GM18520 (cell line): Measurements from ENCODE around the gene RHBDF2.

ENCODE experiments used
- ATAC-seq: cut with Tn5 transposase; IDR thresholded peaks from one replicate; pipeline ENCODE4 v1.9.1; 2021; ENCODE audit not compliant: unreplicated experiment

Gene RHBDF2

DNA sequence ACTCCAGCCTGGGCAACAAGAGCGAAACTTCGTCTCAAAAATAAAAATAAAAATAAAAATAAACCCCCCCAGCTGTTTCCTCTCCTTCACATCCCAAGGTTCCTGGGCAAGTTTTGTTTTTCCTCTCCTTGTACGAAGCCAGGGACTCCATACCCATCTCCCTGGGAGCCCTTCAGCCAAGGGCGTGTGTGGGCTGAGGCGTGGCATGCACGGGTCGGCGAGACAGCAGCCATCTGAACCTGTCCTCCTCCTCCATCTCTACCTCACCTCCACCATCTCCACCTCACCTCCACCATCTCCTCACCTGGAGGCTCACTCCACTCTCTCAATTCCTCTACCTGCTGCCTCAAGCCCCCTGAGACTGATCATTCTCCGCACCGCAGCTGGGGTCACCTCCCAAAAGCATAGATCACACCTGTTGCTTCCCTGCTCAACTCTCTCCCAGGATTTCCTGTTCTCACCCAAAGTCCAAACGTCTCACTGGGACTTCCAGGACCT is 16.9 kb downstream of the RHBDF2 start:
- no peak for ATAC-seq

DNA sequence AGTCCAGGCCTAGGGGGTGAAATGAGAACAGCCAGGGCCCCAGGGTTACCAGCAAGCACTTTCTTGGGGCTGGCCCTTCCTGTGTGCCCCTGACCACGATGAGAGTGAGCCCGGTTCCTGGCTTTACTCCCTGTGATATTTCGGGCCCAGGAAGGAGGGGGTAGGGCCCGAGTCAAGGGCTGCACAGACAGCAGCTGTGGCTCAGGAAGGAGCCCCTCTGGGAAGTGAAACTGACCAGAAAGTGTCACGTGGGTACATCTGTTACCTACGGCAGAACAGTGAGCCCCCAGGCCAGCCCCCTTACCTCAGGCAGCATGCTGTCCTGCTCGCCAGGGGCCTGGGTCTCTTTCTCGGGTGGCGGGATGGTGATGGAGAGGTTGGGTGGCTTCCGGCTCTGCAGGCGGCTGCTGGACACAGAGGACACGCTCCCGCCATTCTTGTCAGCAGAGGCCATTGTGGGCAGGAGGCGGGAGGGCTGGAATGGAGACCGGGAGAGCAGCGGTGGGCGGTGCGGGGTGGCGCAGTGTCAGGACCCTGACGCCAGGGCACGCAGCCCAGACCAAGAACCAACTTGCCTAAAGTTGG is 20.1 kb downstream of the RHBDF2 start:
- peak; percentile 33 for ATAC-seq

DNA sequence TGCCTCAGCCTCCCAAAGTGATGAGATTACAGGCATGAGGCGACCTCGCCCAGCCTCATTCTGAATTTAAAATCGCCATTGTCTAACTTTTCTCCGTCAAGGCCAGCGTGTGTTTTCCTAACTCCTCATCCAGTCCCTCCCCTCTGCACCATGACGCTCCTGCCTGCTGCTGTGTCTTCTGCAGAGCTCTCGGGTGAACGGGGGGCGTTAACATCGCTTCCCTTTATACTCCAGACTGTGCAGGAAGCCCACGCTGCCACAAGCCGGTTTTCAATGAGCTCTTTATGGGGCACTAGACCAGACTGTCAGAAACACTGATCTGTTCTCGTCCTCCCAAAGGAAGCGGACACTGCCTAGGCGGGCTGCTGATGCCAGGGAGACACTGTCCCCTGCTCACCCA is 20.6 kb downstream of the RHBDF2 start:
- no peak for ATAC-seq

DNA sequence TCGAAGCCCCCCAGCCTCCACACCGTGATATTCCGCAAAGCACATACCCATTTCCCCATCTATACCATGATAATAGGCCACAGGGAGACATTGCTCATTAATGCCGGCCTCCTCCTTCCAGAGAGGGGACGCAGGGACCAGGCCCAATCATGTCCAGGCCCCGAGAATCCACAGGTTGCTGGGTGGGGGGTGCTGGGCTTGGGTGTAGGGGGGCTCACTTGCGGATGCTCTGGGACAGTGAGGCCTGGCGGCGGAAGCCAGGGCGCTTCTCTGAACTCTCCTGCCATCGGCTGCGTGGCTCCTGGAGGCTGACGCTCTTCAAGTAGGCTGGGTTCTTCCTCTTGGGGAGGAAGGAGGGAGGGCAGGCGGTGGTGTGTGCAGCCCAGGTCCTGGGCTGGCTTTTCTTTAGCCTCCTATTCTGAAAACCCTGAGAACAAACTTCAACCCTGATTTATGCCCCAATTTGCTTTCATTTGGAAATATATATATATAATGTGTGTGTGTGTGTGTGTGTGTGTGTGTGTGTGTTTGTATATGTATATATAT is 21.6 kb downstream of the RHBDF2 start:
- no peak for ATAC-seq

DNA sequence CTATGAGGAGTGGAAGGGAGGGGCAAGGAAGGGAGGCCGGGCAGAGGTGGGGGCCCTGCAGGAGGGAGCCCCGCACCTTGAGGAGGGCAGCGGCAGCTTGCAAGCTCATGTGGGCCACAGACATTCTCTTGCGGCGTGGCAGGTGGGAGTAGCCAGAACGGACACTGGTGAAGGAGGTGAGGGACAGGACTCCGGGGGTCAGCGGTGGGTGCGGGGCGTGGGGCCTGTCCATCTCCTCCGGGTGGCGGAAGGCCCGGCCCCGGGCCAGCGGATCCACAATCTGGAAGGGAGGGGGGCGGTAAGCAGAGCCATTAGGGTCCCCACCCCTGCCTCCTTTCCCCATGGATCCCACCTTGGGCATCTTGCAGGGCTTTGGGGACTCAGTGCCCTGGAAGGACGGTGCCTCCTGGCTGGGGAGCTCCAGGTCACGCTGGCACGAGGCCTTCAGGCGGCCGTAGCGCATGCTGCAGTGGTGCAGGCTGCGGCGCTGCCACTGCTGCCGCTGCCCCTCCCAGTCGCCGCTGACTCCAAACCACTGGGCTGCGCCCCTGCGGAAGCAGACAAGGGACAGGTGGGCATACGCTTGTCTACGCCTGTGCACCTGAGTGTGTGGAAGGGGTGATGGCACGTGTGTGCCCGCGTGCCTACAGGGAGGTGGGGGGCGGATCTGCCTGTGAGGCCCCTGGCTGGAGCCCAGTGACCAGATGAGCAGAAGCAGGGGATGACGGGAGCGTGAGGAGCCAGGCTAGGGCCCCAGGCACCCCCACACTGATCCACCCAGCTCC is 22.3 kb downstream of the RHBDF2 start:
- no peak for ATAC-seq

DNA sequence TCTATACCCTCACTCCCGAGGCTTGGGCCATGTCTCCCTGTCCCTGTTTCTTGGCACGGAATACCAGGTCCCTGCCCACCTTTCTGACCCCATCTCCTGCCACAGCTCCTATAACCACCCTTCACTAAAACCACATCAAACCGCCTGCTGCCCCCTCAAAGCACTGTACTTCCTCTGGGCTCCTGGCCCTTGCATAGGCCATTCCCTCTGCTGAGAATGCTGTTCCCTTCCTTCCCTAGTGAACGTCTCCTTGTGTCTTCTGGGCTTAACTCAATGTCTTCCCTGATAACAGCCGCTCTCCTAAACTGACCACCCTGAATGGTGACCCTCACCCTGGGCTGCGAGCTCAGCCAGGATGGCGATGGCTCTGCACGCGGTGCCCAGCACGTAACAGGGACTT is 23.1 kb downstream of the RHBDF2 start:
- no peak for ATAC-seq

DNA sequence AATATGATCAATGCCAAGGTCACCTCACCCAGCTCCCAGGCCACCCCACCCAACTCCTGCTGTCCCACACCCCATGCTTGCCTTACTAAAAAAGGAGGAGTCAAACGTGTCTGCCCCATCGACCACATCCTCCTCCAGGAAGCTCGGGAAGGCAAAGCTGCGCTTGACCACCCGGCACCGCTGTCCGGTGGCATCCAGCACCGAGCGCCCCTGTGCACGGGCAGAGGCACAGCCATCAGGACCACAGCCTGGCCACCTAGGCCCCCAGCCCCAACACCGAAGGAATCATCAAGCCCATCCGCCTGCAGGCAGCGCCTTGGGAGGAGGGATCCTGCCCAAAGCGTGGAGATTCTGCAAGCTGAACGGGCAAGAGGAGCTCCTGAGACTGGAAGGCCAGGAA is 23.6 kb downstream of the RHBDF2 start:
- ATAC-seq, result no peak

DNA sequence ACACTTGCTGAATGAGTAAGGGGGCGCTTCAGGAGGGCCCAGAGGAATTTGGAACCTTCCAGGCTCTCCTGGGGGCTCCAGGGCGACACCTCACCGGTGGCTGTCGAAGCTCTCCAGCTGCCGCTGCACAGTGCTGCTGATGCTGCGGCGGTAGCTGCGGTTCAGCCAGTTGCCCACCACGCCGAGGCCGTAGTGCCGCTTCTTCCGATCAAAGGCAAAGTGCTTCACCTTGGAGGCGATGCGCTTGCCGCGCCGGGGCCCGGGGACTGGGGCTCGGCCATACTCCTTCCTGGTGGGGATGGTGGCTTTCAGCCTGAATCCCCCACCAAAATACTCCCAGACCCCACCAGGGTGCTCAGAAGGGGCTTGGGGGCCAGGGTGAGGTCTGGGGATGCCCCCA is 24.5 kb downstream of the RHBDF2 start:
- ATAC-seq, result no peak

DNA sequence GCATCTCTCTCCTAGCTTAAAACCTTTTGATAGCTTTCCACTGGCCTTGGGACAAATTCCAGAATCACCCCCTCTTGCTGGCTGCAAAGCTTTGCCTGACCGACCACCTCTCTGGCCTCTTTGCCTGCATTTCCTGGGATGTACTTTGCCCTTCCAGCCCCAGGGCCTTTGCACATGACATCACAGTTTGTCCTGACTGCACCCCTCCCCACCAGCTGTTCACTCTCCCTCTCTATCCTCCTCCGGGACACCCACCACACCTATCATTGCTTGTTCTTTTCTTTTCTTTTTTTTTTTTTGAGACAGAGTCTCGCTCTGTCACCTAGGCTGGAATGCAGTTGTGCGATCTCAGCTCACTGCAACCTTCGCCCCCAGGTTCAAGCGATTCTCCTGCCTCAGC is 25.9 kb downstream of the RHBDF2 start:
- no peak for ATAC-seq

DNA sequence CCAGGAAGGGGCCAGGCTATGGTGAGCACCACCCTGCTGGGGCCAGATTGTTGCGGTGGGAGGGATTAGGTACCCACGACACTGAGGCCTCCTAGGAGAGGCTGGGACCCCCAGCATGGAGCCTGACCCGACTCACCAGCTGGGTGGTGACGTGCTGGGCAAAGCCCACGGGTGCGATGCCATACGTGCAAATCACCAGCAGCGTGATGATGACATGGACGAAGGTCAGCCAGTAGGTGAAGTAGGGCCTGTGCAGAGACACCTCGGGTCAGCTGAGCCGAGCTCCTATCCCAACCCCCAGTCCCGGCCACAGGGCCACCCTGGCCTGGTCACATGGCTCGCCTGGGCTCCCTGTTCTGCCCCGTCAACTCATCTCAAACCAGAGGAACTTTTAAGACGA is 26.3 kb downstream of the RHBDF2 start:
- ATAC-seq, result no peak

DNA sequence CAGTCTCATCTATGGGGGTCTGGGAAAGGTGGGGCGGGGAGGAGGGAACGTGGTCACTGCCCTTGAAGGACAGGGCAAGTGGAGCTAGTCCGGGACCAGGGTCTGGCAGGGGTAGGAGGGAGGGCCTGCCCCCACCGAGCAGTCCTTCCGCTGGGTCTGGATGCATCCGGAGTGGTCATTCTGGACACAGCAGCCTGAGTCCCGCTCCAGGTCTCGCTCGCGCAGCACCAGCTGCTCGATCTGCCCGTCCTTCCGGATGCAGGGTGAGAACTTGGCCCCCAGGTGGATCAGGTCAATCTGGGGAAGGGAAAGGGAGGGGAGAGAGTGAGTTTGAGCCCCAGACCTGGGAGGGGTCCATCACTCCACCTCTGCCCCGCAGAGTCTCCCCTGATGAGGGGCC is 27.0 kb downstream of the RHBDF2 start:
- no peak for ATAC-seq

DNA sequence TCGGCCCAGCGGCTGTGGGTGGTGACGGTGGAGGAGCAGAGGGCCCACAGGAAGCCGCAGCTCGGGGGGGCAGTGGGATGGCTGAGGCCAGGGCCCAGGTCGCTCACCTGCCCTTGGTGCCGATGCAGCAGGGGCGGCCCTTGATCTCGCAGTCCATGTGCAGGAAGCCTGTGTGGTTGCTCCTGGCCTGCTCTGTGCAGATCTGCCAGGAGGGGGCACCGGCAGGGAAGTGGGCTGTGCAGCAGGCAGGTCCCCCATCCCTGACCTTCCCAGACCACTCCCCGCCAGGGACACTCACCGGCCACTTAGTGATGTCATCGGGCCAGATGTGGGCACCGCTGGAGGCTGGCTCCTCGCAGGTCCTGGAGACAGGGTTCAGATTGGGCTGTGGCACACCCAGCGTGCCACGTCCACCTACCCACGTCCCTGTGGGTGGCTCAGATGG is 27.7 kb downstream of the RHBDF2 start:
- no peak for ATAC-seq

DNA sequence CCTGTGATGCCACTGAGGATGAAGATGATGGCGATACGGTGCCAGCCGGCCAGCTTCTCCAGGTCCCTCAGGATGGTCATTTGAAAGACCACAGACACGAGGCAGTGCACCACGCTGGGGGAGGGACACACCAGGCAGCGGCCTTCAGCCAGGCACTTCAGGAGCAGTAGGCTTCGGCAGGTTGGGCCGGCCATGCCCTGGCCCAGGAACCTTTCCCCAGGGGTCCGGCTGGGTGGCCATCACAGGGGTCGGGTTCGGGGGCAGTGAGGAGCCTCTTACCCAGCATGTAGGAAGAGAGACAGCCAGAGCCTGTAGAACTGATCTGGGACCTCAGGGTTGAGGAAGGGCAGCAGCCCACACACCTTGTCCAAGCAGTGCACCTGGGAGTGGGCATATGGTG is 28.5 kb downstream of the RHBDF2 start:
- ATAC-seq, result no peak

DNA sequence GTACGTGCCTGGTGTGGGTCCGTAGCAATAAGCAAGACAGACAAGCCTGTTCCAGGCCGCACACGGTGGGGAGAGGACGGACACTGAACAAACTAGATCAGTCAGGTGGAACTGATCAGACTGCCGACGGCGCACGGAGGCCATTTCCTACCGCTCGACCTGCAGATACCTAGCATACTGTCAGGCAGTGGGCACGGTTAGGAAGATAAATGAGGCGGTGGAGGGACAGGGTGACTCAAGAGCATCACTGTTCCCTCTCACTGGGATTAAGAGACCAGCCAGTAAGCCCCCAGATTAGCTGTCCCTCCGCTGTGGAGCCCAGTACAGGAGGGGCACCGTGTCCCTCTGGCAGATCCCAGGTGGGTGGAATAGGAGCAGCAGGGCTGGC is 29.0 kb downstream of the RHBDF2 start:
- no peak for ATAC-seq

DNA sequence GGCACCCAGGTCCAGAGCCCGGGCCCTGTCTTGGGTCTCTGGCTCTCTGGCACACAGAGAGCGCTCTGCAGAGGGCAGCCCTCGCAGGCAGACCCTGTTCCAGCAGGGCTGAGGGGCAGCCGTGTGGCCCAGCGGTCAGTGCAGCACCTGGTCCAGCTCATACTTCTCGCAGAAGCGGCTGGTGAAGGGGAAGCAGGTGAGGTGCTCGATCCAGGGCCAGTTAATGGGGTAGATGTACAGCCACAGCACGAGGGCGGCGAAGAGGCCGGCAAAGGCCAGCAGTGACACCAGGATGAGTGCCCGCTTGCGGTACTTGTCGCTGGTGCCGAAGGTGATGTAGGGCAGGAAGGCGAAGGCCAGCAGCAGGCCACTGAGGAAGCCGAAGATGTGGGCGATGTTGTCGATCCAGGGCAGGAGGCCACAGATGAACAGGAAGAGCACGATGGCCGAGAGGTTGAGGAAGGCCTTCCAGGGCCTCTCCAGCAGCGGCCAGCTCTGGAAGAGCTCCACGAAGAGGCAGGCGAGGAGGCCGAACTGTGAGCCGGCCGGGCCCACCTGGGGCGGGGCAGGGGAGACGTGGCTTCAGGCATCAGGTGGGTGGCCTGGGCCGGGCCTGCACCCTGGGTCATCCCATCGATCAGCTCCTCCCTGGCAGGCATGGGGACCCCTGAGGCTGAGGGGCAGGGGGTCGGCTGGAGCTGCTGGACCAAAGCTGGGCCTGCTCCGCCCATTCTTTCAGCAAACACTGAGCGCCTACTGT is 29.5 kb downstream of the RHBDF2 start:
- no peak for ATAC-seq

DNA sequence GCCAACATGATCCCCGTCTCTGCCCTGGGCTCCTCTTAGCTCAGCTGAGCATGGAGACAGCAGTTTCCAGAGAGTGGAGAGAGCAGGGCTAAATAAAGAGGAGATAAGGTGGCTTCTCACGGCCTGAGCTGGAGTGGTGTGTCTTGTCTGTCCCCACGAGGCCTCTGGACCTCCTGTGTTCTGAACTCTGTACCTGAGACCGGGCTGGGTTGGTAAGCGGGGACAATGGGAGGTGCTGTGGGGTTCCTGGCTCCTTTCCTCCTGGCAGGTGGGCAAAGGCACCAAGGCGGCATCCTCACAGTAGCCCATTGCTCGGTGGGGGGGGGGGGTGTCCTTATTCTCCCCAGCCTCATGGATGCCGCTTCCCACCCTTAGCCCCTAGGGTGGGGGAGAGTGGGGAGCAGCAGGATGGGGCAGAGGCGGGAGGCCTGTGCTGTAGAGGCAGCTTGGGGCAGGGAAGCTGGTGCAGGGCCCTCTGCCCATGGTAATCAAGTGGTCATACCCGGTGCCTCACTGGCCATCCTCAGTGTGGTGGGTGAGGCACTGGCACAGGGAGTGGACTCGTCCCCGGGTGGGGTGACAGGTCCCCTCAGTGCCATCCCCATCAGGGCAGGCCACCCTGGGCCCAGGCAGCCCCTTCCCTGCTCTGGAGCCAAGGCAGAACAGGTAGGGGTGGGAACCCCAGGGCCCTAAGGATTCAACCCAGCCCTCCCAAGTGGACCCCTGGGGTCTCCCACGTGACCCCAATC is 31.1 kb downstream of the RHBDF2 start:
- no peak for ATAC-seq

DNA sequence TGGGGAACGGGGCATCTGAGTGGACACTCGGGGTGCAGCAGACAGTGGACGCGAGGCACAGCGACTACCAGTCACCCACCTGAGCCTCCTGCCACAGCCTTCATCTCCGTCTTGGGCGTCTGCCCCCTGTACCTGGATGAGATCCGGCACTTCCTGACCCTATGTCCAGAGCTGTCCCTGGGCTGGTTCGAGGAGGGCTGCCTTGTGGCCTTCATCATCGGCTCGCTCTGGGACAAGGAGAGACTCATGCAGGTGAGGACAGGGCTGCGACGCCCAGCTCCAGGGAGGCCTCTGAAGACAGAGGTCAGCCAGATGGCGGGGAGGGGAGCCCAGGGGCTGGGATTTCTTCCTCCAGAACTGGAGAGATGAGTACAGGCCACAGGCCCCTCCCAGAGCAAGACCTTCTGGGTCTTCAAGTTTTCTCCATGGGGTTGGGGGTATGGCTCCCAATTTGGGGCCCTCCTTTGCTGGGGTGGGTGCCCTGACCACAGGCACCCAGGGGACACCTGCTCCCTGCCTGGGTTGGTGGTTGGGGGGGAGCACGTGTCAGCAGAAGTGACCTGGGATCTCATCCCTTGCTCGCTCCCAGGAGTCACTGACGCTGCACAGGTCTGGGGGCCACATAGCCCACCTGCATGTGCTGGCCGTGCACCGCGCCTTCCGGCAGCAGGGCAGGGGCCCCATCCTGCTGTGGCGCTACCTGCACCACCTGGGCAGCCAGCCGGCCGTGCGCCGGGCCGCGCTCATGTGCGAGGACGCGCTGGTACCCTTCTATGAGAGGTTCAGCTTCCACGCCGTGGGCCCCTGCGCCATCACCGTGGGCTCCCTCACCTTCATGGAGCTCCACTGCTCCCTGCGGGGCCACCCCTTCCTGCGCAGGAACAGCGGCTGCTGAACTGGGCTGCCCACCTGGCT is 31.9 kb downstream of the RHBDF2 start:
- no peak for ATAC-seq

DNA sequence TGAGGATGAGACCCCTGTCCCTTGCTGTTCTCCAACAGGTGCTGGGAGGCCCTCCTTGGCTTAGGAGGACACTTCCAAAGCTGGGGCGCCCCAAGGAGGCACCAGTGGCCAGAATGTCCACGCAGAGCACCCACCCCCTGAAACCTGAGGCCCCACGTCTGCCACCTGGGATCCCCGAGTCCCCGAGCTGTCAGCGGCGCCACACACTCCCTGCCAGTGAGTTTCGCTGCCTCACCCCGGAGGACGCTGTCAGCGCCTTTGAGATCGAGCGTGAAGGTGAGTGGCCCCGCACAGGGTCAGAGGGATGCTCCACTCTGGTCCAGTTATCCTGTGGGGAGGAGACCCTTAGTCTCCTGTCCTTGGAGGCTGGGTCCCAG is 32.6 kb downstream of the RHBDF2 start:
- ATAC-seq, result no peak

DNA sequence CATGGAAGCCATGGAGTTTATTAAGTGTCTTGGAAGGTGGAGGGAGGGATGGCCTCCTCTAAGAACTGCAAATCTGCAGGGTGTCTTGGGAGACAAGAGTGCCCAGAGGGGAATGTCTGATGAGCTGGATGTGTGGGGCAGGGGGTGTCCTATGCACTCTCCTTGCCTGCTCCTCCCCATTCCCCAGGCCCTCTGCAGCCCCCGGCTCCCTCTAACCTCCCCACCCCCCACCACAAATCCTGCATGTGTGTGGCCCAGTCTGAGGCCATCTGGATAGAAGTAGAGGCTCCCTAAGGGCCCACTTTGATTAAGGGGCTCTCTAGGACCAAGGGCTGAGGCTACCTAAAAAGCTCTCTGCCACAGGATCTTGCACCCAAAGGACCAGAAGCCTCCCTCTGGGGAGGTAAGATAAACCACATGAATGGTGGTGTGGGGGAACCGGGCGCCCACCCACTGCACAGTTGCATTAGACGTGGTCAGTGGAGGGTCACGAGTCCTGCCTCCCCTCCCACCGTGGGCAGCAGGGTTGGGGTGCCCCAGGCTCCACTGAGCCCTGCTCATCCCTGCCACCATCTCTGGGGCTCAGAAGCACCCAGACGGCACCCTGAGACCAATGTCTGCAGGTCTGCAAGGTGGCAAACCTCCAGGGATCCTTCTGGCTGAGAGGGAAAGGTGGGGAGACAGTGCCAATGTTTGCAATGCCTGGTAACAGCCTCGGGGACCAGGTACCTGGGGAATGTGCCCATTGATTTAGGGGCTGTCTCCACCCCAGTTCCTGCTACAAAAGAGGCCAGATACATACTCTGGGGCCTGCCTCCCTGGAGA is 33.2 kb downstream of the RHBDF2 start:
- ATAC-seq, result no peak
